ENCODE results near the gene GAPVD1.

The GAPVD1 gene

DNA sequence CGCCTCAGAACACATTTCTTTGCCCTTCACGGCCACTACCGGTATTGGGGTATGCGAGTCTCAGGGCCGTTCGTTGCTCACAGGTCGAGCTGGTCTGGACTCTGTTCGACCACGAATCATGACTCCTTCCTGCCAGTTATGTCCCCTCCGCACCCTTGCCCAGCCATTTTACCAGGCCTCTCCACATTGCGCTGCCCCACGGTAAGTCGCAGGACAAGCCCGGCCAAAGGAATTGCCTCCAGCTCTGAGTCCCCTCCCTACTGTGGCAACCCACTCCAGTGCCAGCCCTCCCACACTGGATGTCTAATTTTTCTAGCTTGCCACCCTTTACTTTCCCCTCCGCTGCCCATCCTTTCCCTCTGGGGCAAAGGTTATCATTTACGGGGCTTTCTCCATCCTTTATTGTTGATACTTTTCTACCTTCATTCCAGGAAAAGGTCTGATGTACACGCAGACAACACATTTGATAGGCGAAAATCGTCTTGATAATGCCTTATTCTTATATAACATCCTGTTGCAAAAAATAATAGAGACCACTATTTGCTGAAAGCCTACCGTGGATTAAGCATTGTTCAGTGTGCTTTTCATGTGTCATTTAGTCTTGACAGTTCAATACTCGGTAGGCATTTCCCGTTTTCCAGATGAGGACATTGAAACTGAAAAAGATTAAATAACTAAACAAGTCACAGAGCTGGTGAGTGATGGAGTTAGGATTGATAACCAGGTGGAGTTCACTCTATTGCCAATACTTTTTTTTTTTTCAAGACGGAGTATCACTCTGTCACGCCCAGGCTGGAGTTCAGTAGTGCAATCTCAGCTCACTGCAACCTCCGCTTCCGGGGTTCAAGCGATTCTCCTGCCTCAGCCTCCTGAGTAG is 19.5 kb upstream of the GAPVD1 start:
- Histone ChIP-seq H3K36me3 (peaks cover 34 to 37% (median 36%) of the 10 kb centered on the region in 11 experiments), H3K9ac (peak overlapping the region; percentile 93 to 99 (median 97)), H3K4me2 (peak overlapping the region; percentile 77 to 99 (median 89)), H3K4me1 (peaks cover 34 to 46% (median 39%) of the 10 kb centered on the region in 10 experiments), H3K27ac (peak overlapping the region; percentile 88 to 99 (median 94)), H3K9me3 (replicated peaks in 1 of 11) (no peaks in the 10 kb centered on the region), H3K4me3 (peak overlapping the region; percentile 79 to 99 (median 90)), H4K20me1 (peaks cover 38 to 40% (median 39%) of the 10 kb centered on the region in 11 experiments; a peak in 21 of 22 replicates), H3K27me3 (no peaks in the 10 kb centered on the region)
- TF ChIP-seq Cebpa-rat (IDR thresholded peaks at IDR 0.05), result no peak

DNA sequence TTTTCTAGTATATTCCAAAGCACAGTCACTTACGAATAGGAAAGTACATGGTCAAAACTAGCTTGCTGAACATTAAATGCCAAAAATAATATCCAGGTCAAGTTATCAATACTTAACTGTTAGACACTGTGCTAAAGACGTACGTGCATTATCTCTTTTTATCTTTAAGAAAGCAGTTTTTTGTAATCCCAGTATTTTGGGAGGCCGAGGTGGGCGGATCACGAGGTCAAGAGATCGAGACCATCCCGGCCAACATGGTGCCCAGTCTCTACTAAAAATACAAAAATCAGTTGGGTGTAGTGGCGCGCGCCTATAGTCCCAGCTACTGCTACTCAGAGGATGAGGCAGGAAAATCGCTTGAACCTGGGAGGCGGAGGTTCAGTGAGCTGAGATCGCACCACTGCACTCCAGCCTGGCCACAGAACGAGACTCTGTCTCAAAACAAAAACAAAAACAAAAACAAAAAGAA is 17.8 kb upstream of the GAPVD1 start:
- H3K27me3 ChIP-seq, result no peaks in the 10 kb centered on the region
- no peak overlapping the region for H3K9ac ChIP-seq
- peaks cover 21 to 23% (median 22%) of the 10 kb centered on the region in 11 experiments; a peak in 21 of 22 replicates for H4K20me1 ChIP-seq
- H3K36me3 ChIP-seq, result peaks cover 17 to 20% (median 19%) of the 10 kb centered on the region in 11 experiments
- H3K4me3 ChIP-seq, result no peak overlapping the region
- no peak for TF ChIP-seq Cebpa-rat (IDR thresholded peaks at IDR 0.05)
- no peak overlapping the region for H3K4me2 ChIP-seq
- H3K27ac ChIP-seq, result no peak overlapping the region
- H3K9me3 ChIP-seq (replicated peaks in 1 of 11), result no peaks in the 10 kb centered on the region
- H3K4me1 ChIP-seq, result peaks cover 17 to 28% (median 22%) of the 10 kb centered on the region in 10 experiments

DNA sequence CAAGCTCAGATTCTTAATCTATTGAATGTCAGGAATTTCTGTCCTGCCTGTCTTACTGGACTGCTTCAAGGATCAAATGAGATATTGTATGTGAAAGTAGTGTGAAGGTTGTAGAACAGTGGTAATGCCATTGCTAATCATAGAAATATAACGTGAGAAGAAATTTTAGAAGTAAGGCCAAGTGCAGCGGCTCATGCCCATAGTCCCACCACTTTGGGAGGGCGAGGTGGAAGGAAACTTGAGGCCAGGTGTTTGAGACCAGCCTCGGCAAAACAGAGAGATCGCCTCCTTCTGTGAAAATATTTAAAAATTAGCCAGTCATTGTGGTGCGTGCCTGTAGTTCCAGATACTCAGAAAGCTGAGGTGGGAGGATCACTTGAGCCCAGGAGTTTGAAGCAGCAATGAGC is 15.4 kb upstream of the GAPVD1 start:
- Histone ChIP-seq H3K4me2 (no peak overlapping the region), H3K4me3 (no peak overlapping the region), H3K9ac (no peak overlapping the region), H4K20me1 (no peaks in the 10 kb centered on the region), H3K36me3 (no peaks in the 10 kb centered on the region), H3K4me1 (peaks cover 8 to 22% (median 13%) of the 10 kb centered on the region in 10 experiments; a peak in 18 of 20 replicates), H3K27me3 (no peaks in the 10 kb centered on the region), H3K27ac (no peak overlapping the region), H3K9me3 (replicated peaks in 1 of 11) (no peaks in the 10 kb centered on the region)
- no peak for TF ChIP-seq Cebpa-rat (IDR thresholded peaks at IDR 0.05)

GRCh38 chr9:125254231-125254630 is 7.4 kb upstream of the GAPVD1 start:
- H3K27me3 ChIP-seq, result no peaks in the 10 kb centered on the region
- peaks cover 2 to 19% (median 9%) of the 10 kb centered on the region in 10 experiments; a peak in 17 of 20 replicates for H3K4me1 ChIP-seq
- H3K4me2 ChIP-seq, result no peak overlapping the region
- no peaks in the 10 kb centered on the region for H3K36me3 ChIP-seq
- TF ChIP-seq Cebpa-rat (IDR thresholded peaks at IDR 0.05), result no peak
- H3K4me3 ChIP-seq, result no peak overlapping the region
- no peaks in the 10 kb centered on the region for H3K9me3 ChIP-seq (replicated peaks in 1 of 11)
- H4K20me1 ChIP-seq, result no peaks in the 10 kb centered on the region
- H3K27ac ChIP-seq, result no peak overlapping the region
- H3K9ac ChIP-seq, result no peak overlapping the region

GRCh38 chr9:125255781-125256391 is 5.7 kb upstream of the GAPVD1 start:
- Histone ChIP-seq H3K9me3 (replicated peaks in 1 of 11) (0 out of 22 replicates have a peak, but pooled peaks cover 0 to 4% (median 0%) of the 10 kb centered on the region in 11 experiments), H4K20me1 (no peaks in the 10 kb centered on the region), H3K27me3 (no peaks in the 10 kb centered on the region), H3K9ac (peak overlapping the region in 1 of 11 experiments; percentile 38; a peak in 1 of 22 replicates), H3K27ac (no peak overlapping the region), H3K36me3 (no peaks in the 10 kb centered on the region), H3K4me2 (no peak overlapping the region), H3K4me3 (no peak overlapping the region), H3K4me1 (peaks cover 9 to 36% (median 22%) of the 10 kb centered on the region in 10 experiments; a peak in 17 of 20 replicates)
- TF ChIP-seq Cebpa-rat (IDR thresholded peaks at IDR 0.05), result no peak

- H3K27me3 ChIP-seq, result no peaks in the 10 kb centered on the region
- H3K4me1 ChIP-seq, result peaks cover 18 to 48% (median 33%) of the 10 kb centered on the region in 10 experiments
- H3K27ac ChIP-seq, result peak overlapping the region in 6 of 11 experiments; percentile 54 to 93 (median 83); a peak in 11 of 22 replicates
- 0 out of 22 replicates have a peak, but pooled peaks cover 0 to 6% (median 0%) of the 10 kb centered on the region in 11 experiments for H3K9me3 ChIP-seq (replicated peaks in 1 of 11)
- H4K20me1 ChIP-seq, result peaks cover 0 to 14% (median 9%) of the 10 kb centered on the region in 11 experiments; a peak in 10 of 22 replicates
- H3K4me2 ChIP-seq, result peak overlapping the region in 5 of 11 experiments; percentile 58 to 87 (median 70); a peak in 10 of 22 replicates
- no peak for TF ChIP-seq Cebpa-rat (IDR thresholded peaks at IDR 0.05)
- H3K9ac ChIP-seq, result peak overlapping the region in 4 of 11 experiments; percentile 56 to 69 (median 66); a peak in 6 of 22 replicates
- no peak overlapping the region for H3K4me3 ChIP-seq
- peaks cover 0 to 2% (median 0%) of the 10 kb centered on the region in 11 experiments; a peak in 1 of 22 replicates for H3K36me3 ChIP-seq
Observed at GRCh38 chr9:125258160-125258785, 3.4 kb upstream of the GAPVD1 start.

DNA sequence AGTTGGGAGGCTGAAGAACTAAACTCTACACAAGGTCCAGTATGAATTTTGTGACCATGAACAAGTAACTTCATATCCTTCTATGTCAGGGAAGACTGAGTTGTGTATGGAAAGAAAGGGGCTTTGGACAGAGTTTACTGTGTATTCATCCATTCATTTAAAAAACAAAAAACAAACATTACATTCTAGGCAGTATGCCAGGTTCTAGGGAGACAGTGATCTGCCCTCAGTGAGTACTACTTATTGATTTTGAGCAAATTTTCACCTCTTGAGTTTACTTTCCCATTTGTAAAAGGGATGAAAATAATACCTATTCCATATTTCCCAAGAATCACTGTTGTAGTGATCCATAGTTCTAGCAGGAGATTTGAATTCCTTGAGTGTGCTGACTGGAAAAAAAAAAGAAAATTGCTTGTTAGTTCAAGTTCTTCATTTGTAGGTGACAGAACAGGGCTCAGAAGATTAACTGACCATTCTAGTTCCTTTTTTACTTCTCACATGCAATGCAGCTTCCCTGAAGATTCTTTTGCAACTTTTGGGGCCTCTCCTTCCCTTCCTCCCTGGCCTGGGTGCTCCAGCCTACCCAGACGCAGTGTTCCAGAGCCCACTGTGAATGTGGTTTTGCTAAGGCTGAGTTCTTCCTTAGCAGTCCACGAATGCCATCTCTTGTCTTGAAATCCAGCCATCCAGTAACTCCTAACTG is 2.6 kb upstream of the GAPVD1 start:
- Histone ChIP-seq H3K9me3 (replicated peaks in 1 of 11) (0 out of 22 replicates have a peak, but pooled peaks cover 0 to 6% (median 0%) of the 10 kb centered on the region in 11 experiments), H3K27ac (peak overlapping the region in 7 of 11 experiments; percentile 34 to 93 (median 77); a peak in 13 of 22 replicates), H3K36me3 (peaks cover 0 to 9% (median 0%) of the 10 kb centered on the region in 11 experiments; a peak in 5 of 22 replicates), H3K9ac (peak overlapping the region in 7 of 11 experiments; percentile 13 to 69 (median 56); a peak in 12 of 22 replicates), H3K4me3 (no peak overlapping the region), H3K27me3 (no peaks in the 10 kb centered on the region), H3K4me1 (peaks cover 25 to 55% (median 40%) of the 10 kb centered on the region in 10 experiments), H4K20me1 (peaks cover 6 to 22% (median 16%) of the 10 kb centered on the region in 11 experiments; a peak in 10 of 22 replicates), H3K4me2 (peak overlapping the region in 8 of 11 experiments; percentile 16 to 87 (median 59); a peak in 16 of 22 replicates)
- TF ChIP-seq Cebpa-rat (IDR thresholded peaks at IDR 0.05), result 0 out of 22 replicates have a peak, but pooled peaks of 2 of the 11 experiments have one; percentile 21 to 29
